ENCODE measurements around the gene H2BW2. TPM values are rescaled to one million over a fixed set of nuclear protein-coding genes. Genes with fewer than 3 reads are reported as not detected.
"Not testable (repeated sequence)": the region's sequence is repeated elsewhere in the genome, so short reads cannot be mapped to it uniquely, and the experiment has no call there.

H2BW2 gene
- total RNA-seq, 2 experiments from 2014 or later, result not detected

DNA sequence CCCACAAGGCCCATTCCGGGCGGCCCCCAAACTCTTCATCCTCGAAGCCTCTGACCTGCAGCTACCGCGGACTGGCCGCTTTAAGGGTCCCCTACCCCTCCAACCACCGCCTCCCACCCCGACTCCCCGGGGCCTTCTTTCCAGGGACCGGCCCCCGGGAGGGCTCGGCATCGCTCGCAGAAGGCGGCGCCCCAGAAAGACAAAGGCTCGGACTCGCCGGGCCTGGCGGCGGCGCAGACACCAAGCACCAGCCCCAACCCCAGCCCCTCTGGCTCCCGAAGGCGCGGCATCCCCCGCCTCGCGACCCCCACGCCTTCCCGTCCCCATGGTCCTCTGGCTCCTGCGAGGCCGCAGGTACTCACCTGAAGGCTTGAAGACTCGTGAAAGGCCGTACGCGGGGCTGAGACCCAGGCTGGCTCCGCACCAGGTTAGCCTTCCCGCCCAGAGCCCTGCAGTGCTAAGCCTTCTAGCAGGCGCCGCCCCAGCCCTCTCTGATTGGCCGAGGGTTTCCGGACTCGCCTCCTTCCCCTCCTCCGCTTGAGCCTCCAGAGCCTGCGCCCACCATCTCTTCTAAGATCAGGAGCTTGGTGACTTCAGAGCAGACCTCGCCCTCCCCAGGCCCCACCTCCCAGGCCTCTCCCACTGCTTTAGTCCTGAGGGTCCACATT, 36.2 kb downstream of the H2BW2 start, which contains the start of gene TMSB15C:
Gene TMSB15C, minus strand, starts transcription at position 459 of the 668 bp plus-strand sequence.
- POLR2A ChIA-PET; H3K9me3 ChIP-seq (ENCODE audit: control insufficient read depth in 1 of 2, insufficient read depth in 1 of 2, low read length in 2 of 2); DNase-seq: not testable (repeated sequence)

DNA sequence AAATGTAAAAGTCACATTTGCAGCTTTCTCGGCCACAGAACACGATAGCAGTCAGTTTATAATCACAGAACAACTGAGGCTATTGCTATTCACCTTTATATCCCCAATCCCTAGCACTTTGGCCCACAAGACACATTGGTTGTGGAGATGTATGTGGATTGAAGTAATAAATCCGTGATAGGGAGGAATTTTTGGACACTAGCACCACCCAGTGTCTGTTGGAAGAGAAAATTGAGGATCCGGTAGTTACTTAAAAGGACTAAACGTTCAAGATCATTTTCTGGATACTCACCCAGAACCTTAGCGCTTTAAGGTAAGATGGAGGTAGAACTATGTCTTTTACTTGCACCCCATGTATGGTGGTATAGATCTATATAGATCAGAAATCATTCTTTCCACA, 38.1 kb downstream of the H2BW2 start:
- H3K36me3 Mint-ChIP-seq (ENCODE audit: low read depth); POLR2A ChIA-PET; H3K4me1 Mint-ChIP-seq (ENCODE audit: low read depth); H3K4me1 ChIP-seq (ENCODE audit: insufficient read depth, low read length); DNase-seq; H3K4me3 ChIP-seq (ENCODE audit: low read length); H3K9me3 ChIP-seq (ENCODE audit: control insufficient read depth in 1 of 2, insufficient read depth in 1 of 2, low read length in 2 of 2); ATAC-seq (ENCODE audit: poor library complexity); H3K27ac ChIP-seq (ENCODE audit: low read depth in 1 of 2, low read length in 2 of 2); H3K36me3 ChIP-seq (ENCODE audit: insufficient read depth, low read length); H3K27ac Mint-ChIP-seq; H3K27me3 ChIP-seq (ENCODE audit: control insufficient read depth in 1 of 2, insufficient read depth in 2 of 2, low read length in 2 of 2); CTCF ChIA-PET; H3K9me3 Mint-ChIP-seq; H3K4me3 Mint-ChIP-seq; H3K27me3 Mint-ChIP-seq; intact Hi-C loops (cut with DNase I, micrococcal nuclease): not testable (repeated sequence)

More for the DNA sequence above, 36.2 kb downstream of the H2BW2 start, which contains the start of gene TMSB15C:
- H3K27me3 Mint-ChIP-seq; intact Hi-C loops (cut with DNase I, micrococcal nuclease); H3K27ac ChIP-seq (ENCODE audit: low read depth in 1 of 2, low read length in 2 of 2); CTCF ChIA-PET; H3K27ac Mint-ChIP-seq; H3K36me3 Mint-ChIP-seq (ENCODE audit: low read depth); H3K4me3 ChIP-seq (ENCODE audit: low read length); H3K4me1 Mint-ChIP-seq (ENCODE audit: low read depth); H3K4me1 ChIP-seq (ENCODE audit: insufficient read depth, low read length); H3K4me3 Mint-ChIP-seq; H3K9me3 Mint-ChIP-seq; H3K27me3 ChIP-seq (ENCODE audit: control insufficient read depth in 1 of 2, insufficient read depth in 2 of 2, low read length in 2 of 2); H3K36me3 ChIP-seq (ENCODE audit: insufficient read depth, low read length): not testable (repeated sequence)
- ATAC-seq (ENCODE audit: poor library complexity), result peak; percentile 99

DNA sequence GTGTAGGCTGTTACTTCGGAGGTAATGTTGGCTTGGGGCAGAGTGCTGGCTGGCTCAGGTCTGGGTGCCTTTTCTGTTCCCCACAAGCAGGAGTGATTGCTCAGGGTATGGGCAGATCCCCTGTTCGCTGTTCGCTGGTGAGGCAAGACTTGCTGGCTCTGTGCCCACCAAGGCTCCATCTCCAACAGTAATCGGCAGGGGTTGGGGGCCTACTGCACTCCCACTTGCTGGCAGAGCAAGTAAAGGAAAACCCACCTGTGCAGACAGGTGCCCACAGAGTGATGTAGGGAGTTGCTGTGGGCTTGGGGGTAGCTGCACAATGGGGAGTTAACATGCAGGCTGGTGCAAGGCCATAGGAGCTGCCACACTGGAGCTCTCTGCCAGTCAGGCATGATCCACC, 44.3 kb downstream of the H2BW2 start:
- Histone ChIP-seq H3K4me3 (ENCODE audit: low read length) (no peak overlapping the region), H3K36me3 (ENCODE audit: insufficient read depth, low read length) (no peaks in the 10 kb centered on the region), H3K27ac (ENCODE audit: low read depth in 1 of 2, low read length in 2 of 2) (no peak overlapping the region), H3K27me3 (ENCODE audit: control insufficient read depth in 1 of 2, insufficient read depth in 2 of 2, low read length in 2 of 2) (peaks cover 0 to 4% of the 10 kb centered on the region in 2 experiments), H3K9me3 (ENCODE audit: control insufficient read depth in 1 of 2, insufficient read depth in 1 of 2, low read length in 2 of 2) (no peaks in the 10 kb centered on the region), H3K4me1 (ENCODE audit: insufficient read depth, low read length) (no peaks in the 10 kb centered on the region)
- Mint-ChIP-seq H3K4me3 (no peak overlapping the region), H3K27me3 (no peaks in the 10 kb centered on the region), H3K36me3 (ENCODE audit: low read depth) (no peaks in the 10 kb centered on the region), H3K9me3 (no peaks in the 10 kb centered on the region), H3K27ac (no peak overlapping the region), H3K4me1 (ENCODE audit: low read depth) (no peaks in the 10 kb centered on the region)
- TF ChIP-seq, protein P1, sequence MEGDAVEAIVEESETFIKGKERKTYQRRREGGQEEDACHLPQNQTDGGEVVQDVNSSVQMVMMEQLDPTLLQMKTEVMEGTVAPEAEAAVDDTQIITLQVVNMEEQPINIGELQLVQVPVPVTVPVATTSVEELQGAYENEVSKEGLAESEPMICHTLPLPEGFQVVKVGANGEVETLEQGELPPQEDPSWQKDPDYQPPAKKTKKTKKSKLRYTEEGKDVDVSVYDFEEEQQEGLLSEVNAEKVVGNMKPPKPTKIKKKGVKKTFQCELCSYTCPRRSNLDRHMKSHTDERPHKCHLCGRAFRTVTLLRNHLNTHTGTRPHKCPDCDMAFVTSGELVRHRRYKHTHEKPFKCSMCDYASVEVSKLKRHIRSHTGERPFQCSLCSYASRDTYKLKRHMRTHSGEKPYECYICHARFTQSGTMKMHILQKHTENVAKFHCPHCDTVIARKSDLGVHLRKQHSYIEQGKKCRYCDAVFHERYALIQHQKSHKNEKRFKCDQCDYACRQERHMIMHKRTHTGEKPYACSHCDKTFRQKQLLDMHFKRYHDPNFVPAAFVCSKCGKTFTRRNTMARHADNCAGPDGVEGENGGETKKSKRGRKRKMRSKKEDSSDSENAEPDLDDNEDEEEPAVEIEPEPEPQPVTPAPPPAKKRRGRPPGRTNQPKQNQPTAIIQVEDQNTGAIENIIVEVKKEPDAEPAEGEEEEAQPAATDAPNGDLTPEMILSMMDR (IDR thresholded peaks at IDR 0.05), result no peak
- DNase-seq, result no peak
- intact Hi-C loops (cut with DNase I, micrococcal nuclease), result no loop called here
- POLR2A ChIA-PET, result no interaction called here
- CTCF ChIA-PET, result no interaction called here
- no peak for ATAC-seq (ENCODE audit: poor library complexity)

DNA sequence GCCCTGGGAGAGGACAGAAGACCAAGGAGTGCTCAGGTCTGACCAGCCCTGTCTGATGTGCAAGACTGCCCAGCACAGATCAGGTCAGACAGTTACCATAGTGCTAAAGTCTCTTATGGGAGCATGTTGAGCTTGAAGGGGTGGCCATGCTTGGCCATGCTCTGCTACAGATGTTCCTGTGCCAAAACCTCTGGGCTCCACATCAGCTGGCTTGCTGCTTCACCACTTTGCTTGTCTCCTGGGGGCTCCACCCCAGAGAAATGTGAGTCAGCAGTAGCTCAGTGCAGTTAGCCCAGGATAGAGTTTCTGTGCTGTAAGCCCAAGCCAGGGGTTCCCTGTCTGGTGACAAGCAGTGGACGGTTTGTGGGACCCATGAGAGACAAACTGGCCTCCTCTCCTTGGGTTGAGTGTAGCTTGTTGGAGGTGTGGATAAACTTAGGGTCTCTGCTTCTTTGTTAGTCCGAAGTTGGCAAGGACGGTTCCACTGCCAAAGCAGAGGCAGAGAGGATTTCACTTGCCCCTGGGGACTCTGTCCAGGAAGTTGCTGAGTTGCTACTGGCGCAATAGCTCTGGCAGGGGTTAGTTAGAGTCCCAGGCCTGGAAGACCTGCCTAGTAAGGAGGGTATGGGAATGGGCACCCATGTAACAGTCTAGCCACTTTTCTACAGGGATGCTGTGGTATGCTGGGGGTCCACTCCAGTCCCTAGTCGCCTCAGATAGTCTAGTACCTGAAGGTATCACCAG, 45.0 kb downstream of the H2BW2 start:
- POLR2A ChIA-PET, result no interaction called here
- intact Hi-C loops (cut with DNase I, micrococcal nuclease), result no loop called here
- Mint-ChIP-seq H3K36me3 (ENCODE audit: low read depth) (no peaks in the 10 kb centered on the region), H3K9me3 (no peaks in the 10 kb centered on the region), H3K27me3 (no peaks in the 10 kb centered on the region), H3K4me1 (ENCODE audit: low read depth) (no peaks in the 10 kb centered on the region), H3K4me3 (no peak overlapping the region), H3K27ac (no peak overlapping the region)
- Histone ChIP-seq H3K4me3 (ENCODE audit: low read length) (no peak overlapping the region), H3K4me1 (ENCODE audit: insufficient read depth, low read length) (no peaks in the 10 kb centered on the region), H3K9me3 (ENCODE audit: control insufficient read depth in 1 of 2, insufficient read depth in 1 of 2, low read length in 2 of 2) (no peaks in the 10 kb centered on the region), H3K27me3 (ENCODE audit: control insufficient read depth in 1 of 2, insufficient read depth in 2 of 2, low read length in 2 of 2) (peaks cover 0 to 4% of the 10 kb centered on the region in 2 experiments), H3K36me3 (ENCODE audit: insufficient read depth, low read length) (no peaks in the 10 kb centered on the region), H3K27ac (ENCODE audit: low read depth in 1 of 2, low read length in 2 of 2) (no peak overlapping the region)
- TF ChIP-seq, protein P1 (IDR thresholded peaks at IDR 0.05), result no peak
- DNase-seq, result no peak
- CTCF ChIA-PET, result no interaction called here
- no peak for ATAC-seq (ENCODE audit: poor library complexity)
